SU-DHL-6 (cell line): ENCODE data around the gene SORBS2.

Source experiments
- H2AFZ ChIP-seq: fragments of 200-600 bp; sonication (generic); 2 replicates; pipeline ENCODE4 v1.6.1; 2014; ENCODE audit warnings: low read depth, mild to moderate bottlenecking, moderate library complexity, mixed read lengths, antibody characterized with exemption, low read length; ENCODE audit not compliant: severe bottlenecking
- H3F3A ChIP-seq: fragments of 200-600 bp; shearing (Covaris generic); 2 replicates; pipeline ENCODE4 v1.6.0; 2016; ENCODE audit warnings: antibody characterized with exemption, mild to moderate bottlenecking; ENCODE audit not compliant: insufficient read depth
- H3K27ac ChIP-seq: fragments of 200-600 bp; sonication (generic); 2 replicates; pipeline ENCODE4 v1.5.1; 2016; ENCODE audit warnings: low read depth, mild to moderate bottlenecking, low read length, moderate library complexity, mixed read lengths
- H3K27me3 ChIP-seq: fragments of 200-600 bp; sonication (generic), shearing (Covaris generic); 2 replicates; pipeline ENCODE4 v1.6.0; 2014; ENCODE audit warnings: mild to moderate bottlenecking, low read length
- H3K36me3 ChIP-seq: fragments of 200-600 bp; sonication (generic); 2 replicates; pipeline ENCODE4 v1.6.1; 2014; ENCODE audit warnings: mild to moderate bottlenecking, low read length, mixed read lengths
- H3K4me2 ChIP-seq: fragments of 300-600, 200-600 bp; shearing (Covaris generic), sonication (generic); 2 replicates; pipeline ENCODE4 v1.6.0; 2014; ENCODE audit warnings: low read length, low read depth, mild to moderate bottlenecking; ENCODE audit not compliant: poor library complexity, severe bottlenecking
- H3K4me3 ChIP-seq: fragments of 200-600 bp; sonication (generic); 2 replicates; pipeline ENCODE4 v1.5.1; 2014; ENCODE audit warnings: antibody characterized with exemption, low read length, mild to moderate bottlenecking, mixed read lengths; ENCODE audit not compliant: insufficient read depth, poor library complexity, severe bottlenecking
- H3K79me2 ChIP-seq: fragments of 200-600 bp; sonication (generic); 2 replicates; pipeline ENCODE4 v1.6.1; 2014; ENCODE audit warnings: mild to moderate bottlenecking, low read length, moderate library complexity; ENCODE audit not compliant: insufficient read depth
- H3K9ac ChIP-seq: fragments of 200-600 bp; sonication (generic); 2 replicates; pipeline ENCODE4 v1.7.0; 2014; ENCODE audit warnings: mild to moderate bottlenecking, low read length
- H3K9me2 ChIP-seq: fragments of 200-600 bp; sonication (generic); replicated peaks from 2 replicates; pipeline ENCODE4 v1.6.1; 2014; ENCODE audit warnings: low read length; ENCODE audit not compliant: insufficient read depth
- H3K9me3 ChIP-seq: fragments of 200-600 bp; sonication (generic); 2 replicates; pipeline ENCODE4 v1.6.1; 2014; ENCODE audit warnings: low read length, mixed read lengths; ENCODE audit not compliant: insufficient read depth
- H4K20me1 ChIP-seq: fragments of 200-600 bp; sonication (generic); 2 replicates; pipeline ENCODE4 v1.6.1; 2014; ENCODE audit warnings: low read depth, mild to moderate bottlenecking, antibody characterized with exemption, low read length, moderate library complexity, mixed read lengths
- CTCF ChIP-seq: fragments of 200-600 bp; sonication (generic); IDR thresholded peaks from one replicate; pipeline ENCODE4 v1.5.1; 2017; ENCODE audit warnings: antibody characterized with exemption, mild to moderate bottlenecking, low read length, moderate library complexity; ENCODE audit not compliant: insufficient read depth, poor library complexity, severe bottlenecking
- EZH2phosphoT487 ChIP-seq: fragments of 200-600 bp; sonication (generic), shearing (Covaris generic); conservative IDR thresholded peaks from 2 replicates; pipeline ENCODE4 v1.6.1; 2018; ENCODE audit warnings: mild to moderate bottlenecking, antibody characterized with exemption, low read length, moderate library complexity, mixed read lengths

SORBS2 gene

GRCh38 chr4:185833055-185833598 lies 21.1 kb upstream of the SORBS2 start:
- no peaks in the 10 kb centered on the region for H3F3A ChIP-seq
- no peak overlapping the region for H3K9ac ChIP-seq
- H3K9me2 ChIP-seq, result no peaks in the 10 kb centered on the region
- H3K4me2 ChIP-seq, result no peak overlapping the region
- no peaks in the 10 kb centered on the region for H3K27me3 ChIP-seq
- no peaks in the 10 kb centered on the region for H4K20me1 ChIP-seq
- H3K27ac ChIP-seq, result no peak overlapping the region
- H2AFZ ChIP-seq, result no peak overlapping the region
- TF ChIP-seq EZH2phosphoT487 (no peak), CTCF (no peak)
- H3K9me3 ChIP-seq, result no peaks in the 10 kb centered on the region
- no peaks in the 10 kb centered on the region for H3K36me3 ChIP-seq
- H3K4me3 ChIP-seq, result no peak overlapping the region
- no peaks in the 10 kb centered on the region for H3K79me2 ChIP-seq

GRCh38 chr4:185831125-185831815 lies 19.3 kb upstream of the SORBS2 start:
- Histone ChIP-seq H3K4me3 (no peak overlapping the region), H2AFZ (no peak overlapping the region), H4K20me1 (no peaks in the 10 kb centered on the region), H3F3A (no peaks in the 10 kb centered on the region), H3K27ac (no peak overlapping the region), H3K36me3 (no peaks in the 10 kb centered on the region), H3K79me2 (no peaks in the 10 kb centered on the region), H3K9me2 (no peaks in the 10 kb centered on the region), H3K9ac (no peak overlapping the region), H3K4me2 (no peak overlapping the region), H3K27me3 (no peaks in the 10 kb centered on the region), H3K9me3 (no peaks in the 10 kb centered on the region)
- TF ChIP-seq CTCF (no peak), EZH2phosphoT487 (no peak)

- Histone ChIP-seq H3K27me3 (no peaks in the 10 kb centered on the region), H3K9me2 (no peaks in the 10 kb centered on the region), H3K9me3 (no peaks in the 10 kb centered on the region), H3F3A (no peaks in the 10 kb centered on the region), H3K27ac (no peak overlapping the region), H3K9ac (no peak overlapping the region), H3K4me3 (no peak overlapping the region), H3K36me3 (no peaks in the 10 kb centered on the region), H3K79me2 (no peaks in the 10 kb centered on the region), H2AFZ (no peak overlapping the region), H4K20me1 (no peaks in the 10 kb centered on the region), H3K4me2 (no peak overlapping the region)
- no peak for TF ChIP-seq EZH2phosphoT487
- TF ChIP-seq CTCF, result no peak
Observed at GRCh38 chr4:185830263-185830994, 18.4 kb upstream of the SORBS2 start.
